ENCODE results near the gene NKAPL.

The NKAPL gene

GRCh38 chr6:28258877-28259777, at the start of gene NKAPL:
Gene NKAPL (plus strand): TSS chr6:28259297. CDS start chr6:28259372, 75 bp downstream.
- DNase-seq (ENCODE audit: low read depth), result peak; percentile 46

GRCh38 chr6:28209753-28210535, 49.2 kb upstream of the NKAPL start:
- DNase-seq (ENCODE audit: low read depth), result no peak

- no peak for DNase-seq (ENCODE audit: low read depth)
Measured at GRCh38 chr6:28211840-28212509, 47.1 kb upstream of the NKAPL start.

GRCh38 chr6:28212510-28213212, 46.4 kb upstream of the NKAPL start:
- DNase-seq (ENCODE audit: low read depth), result no peak

- no peak for DNase-seq (ENCODE audit: low read depth)
Measured at GRCh38 chr6:28213213-28213523, 45.9 kb upstream of the NKAPL start.

- no peak for DNase-seq (ENCODE audit: low read depth)
Measured at GRCh38 chr6:28215425-28215824, 43.7 kb upstream of the NKAPL start.

GRCh38 chr6:28217890-28218289, 41.2 kb upstream of the NKAPL start:
- DNase-seq (ENCODE audit: low read depth), result no peak

GRCh38 chr6:28218312-28219248, 40.5 kb upstream of the NKAPL start:
- DNase-seq (ENCODE audit: low read depth), result no peak

- no peak for DNase-seq (ENCODE audit: low read depth)
Measured at GRCh38 chr6:28220257-28221133, 38.6 kb upstream of the NKAPL start.

GRCh38 chr6:28224131-28225055, 34.7 kb upstream of the NKAPL start:
- no peak for DNase-seq (ENCODE audit: low read depth)

GRCh38 chr6:28225056-28225834, 33.9 kb upstream of the NKAPL start, which contains the start of gene ZSCAN9:
Gene ZSCAN9 (plus strand): TSS chr6:28225275. CDS start chr6:28227085, 1,810 bp downstream.
- peak; percentile 33 for DNase-seq (ENCODE audit: low read depth)

GRCh38 chr6:28226460-28226859, 32.6 kb upstream of the NKAPL start:
- no peak for DNase-seq (ENCODE audit: low read depth)

GRCh38 chr6:28232785-28233184, 26.3 kb upstream of the NKAPL start:
- no peak for DNase-seq (ENCODE audit: low read depth)

GRCh38 chr6:28235912-28236452, 23.1 kb upstream of the NKAPL start:
- no peak for DNase-seq (ENCODE audit: low read depth)

GRCh38 chr6:28239636-28240035, 19.5 kb upstream of the NKAPL start:
- DNase-seq (ENCODE audit: low read depth), result no peak

- DNase-seq (ENCODE audit: low read depth), result no peak
Measured at GRCh38 chr6:28240471-28240870, 18.6 kb upstream of the NKAPL start.

GRCh38 chr6:28243946-28244345, 15.2 kb upstream of the NKAPL start:
- no peak for DNase-seq (ENCODE audit: low read depth)

Data from activated gamma-delta T cell treated with anti-CD3 and anti-CD28 coated beads, Interleukin-2, amount 50 U/mL, for 16 hours (primary cell).